Measurements from ENCODE around the gene POLR3B.

DNA sequence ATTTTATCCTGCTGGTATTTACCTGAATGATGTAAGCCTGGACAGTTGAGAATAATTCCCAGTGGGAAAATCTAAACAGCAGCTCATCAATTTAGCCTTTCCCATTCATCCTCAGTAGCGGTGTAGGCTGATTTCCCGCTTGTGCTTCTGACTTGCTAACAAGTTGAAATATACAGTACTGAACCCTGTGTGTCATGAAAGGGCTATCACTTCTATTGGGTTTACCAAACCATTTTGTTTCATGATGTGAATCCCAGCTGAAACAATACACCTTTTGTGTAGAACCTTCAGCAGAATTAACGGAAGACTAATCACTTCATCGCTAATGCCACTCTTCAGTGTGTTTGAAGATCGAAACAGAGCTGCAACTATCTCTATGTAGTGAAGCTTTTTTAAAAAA, 88.4 kb downstream of the POLR3B start:
- TF ChIP-seq, protein P1, sequence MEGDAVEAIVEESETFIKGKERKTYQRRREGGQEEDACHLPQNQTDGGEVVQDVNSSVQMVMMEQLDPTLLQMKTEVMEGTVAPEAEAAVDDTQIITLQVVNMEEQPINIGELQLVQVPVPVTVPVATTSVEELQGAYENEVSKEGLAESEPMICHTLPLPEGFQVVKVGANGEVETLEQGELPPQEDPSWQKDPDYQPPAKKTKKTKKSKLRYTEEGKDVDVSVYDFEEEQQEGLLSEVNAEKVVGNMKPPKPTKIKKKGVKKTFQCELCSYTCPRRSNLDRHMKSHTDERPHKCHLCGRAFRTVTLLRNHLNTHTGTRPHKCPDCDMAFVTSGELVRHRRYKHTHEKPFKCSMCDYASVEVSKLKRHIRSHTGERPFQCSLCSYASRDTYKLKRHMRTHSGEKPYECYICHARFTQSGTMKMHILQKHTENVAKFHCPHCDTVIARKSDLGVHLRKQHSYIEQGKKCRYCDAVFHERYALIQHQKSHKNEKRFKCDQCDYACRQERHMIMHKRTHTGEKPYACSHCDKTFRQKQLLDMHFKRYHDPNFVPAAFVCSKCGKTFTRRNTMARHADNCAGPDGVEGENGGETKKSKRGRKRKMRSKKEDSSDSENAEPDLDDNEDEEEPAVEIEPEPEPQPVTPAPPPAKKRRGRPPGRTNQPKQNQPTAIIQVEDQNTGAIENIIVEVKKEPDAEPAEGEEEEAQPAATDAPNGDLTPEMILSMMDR (IDR thresholded peaks at IDR 0.05): no peak
- TF ChIP-seq POLR2A (IDR thresholded peaks at IDR 0.05): no peak

Data from esophagus squamous epithelium (tissue), 4 donors.